WTC11 (cell line): ENCODE measurements around the gene PITPNM2. TPM values are rescaled to one million over a fixed set of nuclear protein-coding genes. Genes with fewer than 3 reads are reported as not detected.

ENCODE experiments used
- ATAC-seq: fragments of 200-7000 bp; cut with Tn5 transposase; 2 replicates; pipeline ENCODE4 v1.10.0; 2021; ENCODE audit warnings: mild to moderate bottlenecking, moderate library complexity
- CTCF ChIA-PET: fragments of 300-600 bp; sonication (Branson Sonifier 250); formaldehyde crosslinking; loops from one replicate; lab custom pipeline; 2021; ENCODE audit warnings: antibody characterized with exemption; lab: Charles Lee
- POLR2A ChIA-PET: fragments of 350-600 bp; sonication (Branson Sonifier 250); formaldehyde crosslinking; loops from one replicate; lab custom pipeline; 2021; ENCODE audit warnings: antibody characterized with exemption; lab: Charles Lee
- DNase-seq: peaks from one replicate; pipeline ENCODE4 v3.0.0; 2021; ENCODE audit warnings: low spot score
- H3K27ac Mint-ChIP-seq: 2 replicates; pipeline ENCODE4 v1.8.0; 2021; ENCODE audit warnings: mixed read lengths
- H3K27me3 Mint-ChIP-seq: 2 replicates; pipeline ENCODE4 v1.8.0; 2021; ENCODE audit warnings: low read depth, mild to moderate bottlenecking, moderate library complexity, mixed read lengths
- H3K36me3 Mint-ChIP-seq: 2 replicates; pipeline ENCODE4 v1.8.0; 2021; ENCODE audit warnings: mixed read lengths
- H3K4me1 Mint-ChIP-seq: 2 replicates; pipeline ENCODE4 v1.8.0; 2022; ENCODE audit warnings: mixed read lengths
- H3K4me3 Mint-ChIP-seq: 2 replicates; pipeline ENCODE4 v1.8.0; 2021; ENCODE audit warnings: mild to moderate bottlenecking, moderate library complexity, mixed read lengths
- H3K9me3 Mint-ChIP-seq: 2 replicates; pipeline ENCODE4 v1.8.0; 2021; ENCODE audit warnings: mixed read lengths
- ATF1 ChIP-seq: sonication (generic); formaldehyde crosslinking; IDR thresholded peaks from 2 replicates; pipeline ENCODE4 v1.8.1; 2023; ENCODE audit warnings: mild to moderate bottlenecking, moderate library complexity, missing genetic modification reagents
- CREM ChIP-seq: sonication (generic); formaldehyde crosslinking; IDR thresholded peaks from 2 replicates; pipeline ENCODE4 v1.8.1; 2022; ENCODE audit warnings: mild to moderate bottlenecking, missing genetic modification reagents, moderate library complexity
- ELF4 ChIP-seq: sonication (generic); formaldehyde crosslinking; IDR thresholded peaks from 2 replicates; pipeline ENCODE4 v1.8.1; 2022; ENCODE audit warnings: low read depth, mild to moderate bottlenecking, moderate library complexity, missing genetic modification reagents
- KAT7 ChIP-seq: sonication (generic); formaldehyde crosslinking; IDR thresholded peaks from 2 replicates; pipeline ENCODE4 v1.8.1; 2023; ENCODE audit warnings: missing genetic modification reagents, mild to moderate bottlenecking, borderline replicate concordance
- NFYB ChIP-seq: sonication (generic); formaldehyde crosslinking; conservative IDR thresholded peaks from 2 replicates; pipeline ENCODE4 v1.8.0; 2022; ENCODE audit warnings: low read depth, missing genetic modification reagents
- NR1H2 ChIP-seq: sonication (generic); formaldehyde crosslinking; IDR thresholded peaks from 2 replicates; pipeline ENCODE4 v1.9.0; 2021; ENCODE audit warnings: mild to moderate bottlenecking, moderate library complexity, missing genetic modification reagents
- SOX15 ChIP-seq: fragments of 250-450 bp; sonication (Bioruptor Pico); IDR thresholded peaks from 2 replicates; pipeline ENCODE4 v1.9.0; 2021; ENCODE audit warnings: mild to moderate bottlenecking
- TEAD1 ChIP-seq: sonication (generic); formaldehyde crosslinking; IDR thresholded peaks from 2 replicates; pipeline ENCODE4 v1.8.0; 2022; ENCODE audit warnings: mild to moderate bottlenecking, missing genetic modification reagents
- ZNF219 ChIP-seq: sonication (generic); formaldehyde crosslinking; IDR thresholded peaks from 2 replicates; pipeline ENCODE4 v1.8.0; 2023; ENCODE audit warnings: missing genetic modification reagents, mild to moderate bottlenecking, borderline replicate concordance
- ZNF671 ChIP-seq: fragments of 250-450 bp; sonication (Bioruptor Pico); IDR thresholded peaks from 2 replicates; pipeline ENCODE4 v1.8.0; 2021; ENCODE audit warnings: mild to moderate bottlenecking
- total RNA-seq: library from RNA; stranded (reverse); gene quantifications from 3 replicates; pipeline ENCODE4 v1.2.3, GENCODE V29; 2021
- TF ChIP-seq, protein P1 (sequence below): sonication (generic); formaldehyde crosslinking; IDR thresholded peaks from 2 replicates; pipeline ENCODE4 v1.8.1; 2022; ENCODE audit warnings: mild to moderate bottlenecking, missing genetic modification reagents, moderate library complexity, borderline replicate concordance
- TF ChIP-seq, protein P2 (sequence below): sonication (generic); formaldehyde crosslinking; IDR thresholded peaks from 2 replicates; pipeline ENCODE4 v1.8.0; 2022; ENCODE audit warnings: mild to moderate bottlenecking, missing genetic modification reagents
- TF ChIP-seq, protein P3 (sequence below): fragments of 250-450 bp; sonication (Bioruptor Pico); conservative IDR thresholded peaks from 2 replicates; pipeline ENCODE4 v1.9.0; 2021; ENCODE audit warnings: mild to moderate bottlenecking
- TF ChIP-seq, protein P4 (sequence below): fragments of 250-450 bp; sonication (Bioruptor Pico); IDR thresholded peaks from 2 replicates; pipeline ENCODE4 v1.9.0; 2021; ENCODE audit warnings: moderate library complexity, mild to moderate bottlenecking, inconsistent platforms, borderline replicate concordance
- TF ChIP-seq, protein P5 (sequence below): sonication (generic); formaldehyde crosslinking; IDR thresholded peaks from 2 replicates; pipeline ENCODE4 v1.8.0; 2022; ENCODE audit warnings: mild to moderate bottlenecking, missing genetic modification reagents
- TF ChIP-seq, protein P6 (sequence below): sonication (generic); formaldehyde crosslinking; IDR thresholded peaks from 2 replicates; pipeline ENCODE4 v1.8.1; 2022; ENCODE audit warnings: mild to moderate bottlenecking, moderate library complexity, missing genetic modification reagents
- TF ChIP-seq, protein P7 (sequence below): fragments of 250-450 bp; sonication (Bioruptor Pico); IDR thresholded peaks from 2 replicates; pipeline ENCODE4 v2.1.2; 2022; ENCODE audit warnings: mild to moderate bottlenecking, moderate library complexity
- TF ChIP-seq, protein P8 (sequence below): sonication (generic); formaldehyde crosslinking; IDR thresholded peaks from 2 replicates; pipeline ENCODE4 v1.8.1; 2023; ENCODE audit warnings: mild to moderate bottlenecking, missing genetic modification reagents

The PITPNM2 gene
- total RNA-seq, 1 experiment from 2014 or later: 8.2 TPM

DNA sequence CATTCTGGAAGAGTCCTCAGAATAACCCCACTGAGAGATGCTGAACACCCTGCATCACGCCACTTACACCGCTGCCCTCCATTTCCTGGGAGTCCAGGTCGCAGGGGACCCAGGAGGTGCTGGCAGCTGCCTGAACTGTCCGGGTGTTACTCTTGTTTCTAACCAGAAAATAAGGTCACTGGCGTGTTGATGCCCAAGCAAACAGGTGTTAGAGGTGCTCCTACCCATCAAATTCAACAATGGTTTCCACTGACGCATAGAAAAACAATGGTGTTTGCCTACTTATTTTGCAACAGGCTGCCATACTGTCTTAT lies 23.8 kb downstream of the PITPNM2 start:
- DNase-seq: no peak

DNA sequence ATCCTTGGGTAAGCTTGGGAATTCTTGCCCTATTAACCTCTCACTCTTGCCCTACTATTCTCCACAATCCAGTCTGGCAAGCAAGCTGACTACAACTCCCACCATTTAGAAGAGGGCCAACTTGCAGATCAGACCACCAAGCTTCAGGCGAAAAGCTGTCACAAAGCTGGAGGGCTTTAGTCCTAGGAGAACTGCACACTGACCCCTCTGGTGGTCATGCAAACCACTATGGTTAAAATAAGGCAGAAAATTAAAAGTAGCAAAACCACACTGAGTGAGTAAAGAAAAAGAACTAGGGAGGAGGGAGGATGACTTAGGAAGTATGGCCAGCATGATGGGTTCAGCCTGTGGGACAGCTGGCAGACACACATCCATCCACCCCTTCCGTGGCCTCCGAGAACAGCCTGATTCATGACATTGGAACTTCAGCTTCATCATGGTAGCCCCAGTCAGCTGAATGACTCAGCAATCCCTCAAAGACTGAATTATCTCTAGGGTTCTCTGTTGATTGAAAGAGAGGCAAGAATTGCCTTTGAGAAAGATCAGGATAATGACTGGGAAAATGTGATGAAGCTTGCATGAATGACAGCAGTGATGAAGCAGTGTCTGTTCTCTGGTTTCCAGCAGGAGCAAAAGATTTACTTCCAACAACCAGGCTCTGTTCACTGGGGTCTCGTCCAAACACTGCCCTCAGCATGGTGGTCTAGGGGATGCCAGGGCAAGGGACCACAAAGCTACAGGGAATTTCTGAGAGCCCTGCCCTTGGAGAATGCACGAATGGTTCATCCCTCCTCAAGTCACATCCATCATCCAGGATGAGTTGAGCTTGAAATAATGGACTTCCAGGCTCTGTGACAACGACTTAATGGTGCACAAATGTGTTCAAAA lies 24.4 kb downstream of the PITPNM2 start:
- H3K9me3 Mint-ChIP-seq: no peaks in the 10 kb centered on the region
- no peak overlapping the region for H3K4me3 Mint-ChIP-seq
- TF ChIP-seq, protein P1, sequence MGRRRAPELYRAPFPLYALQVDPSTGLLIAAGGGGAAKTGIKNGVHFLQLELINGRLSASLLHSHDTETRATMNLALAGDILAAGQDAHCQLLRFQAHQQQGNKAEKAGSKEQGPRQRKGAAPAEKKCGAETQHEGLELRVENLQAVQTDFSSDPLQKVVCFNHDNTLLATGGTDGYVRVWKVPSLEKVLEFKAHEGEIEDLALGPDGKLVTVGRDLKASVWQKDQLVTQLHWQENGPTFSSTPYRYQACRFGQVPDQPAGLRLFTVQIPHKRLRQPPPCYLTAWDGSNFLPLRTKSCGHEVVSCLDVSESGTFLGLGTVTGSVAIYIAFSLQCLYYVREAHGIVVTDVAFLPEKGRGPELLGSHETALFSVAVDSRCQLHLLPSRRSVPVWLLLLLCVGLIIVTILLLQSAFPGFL (CRISPR knock-in tag): no peak
- no peak for TF ChIP-seq KAT7 (CRISPR knock-in tag)
- TF ChIP-seq, protein P2, sequence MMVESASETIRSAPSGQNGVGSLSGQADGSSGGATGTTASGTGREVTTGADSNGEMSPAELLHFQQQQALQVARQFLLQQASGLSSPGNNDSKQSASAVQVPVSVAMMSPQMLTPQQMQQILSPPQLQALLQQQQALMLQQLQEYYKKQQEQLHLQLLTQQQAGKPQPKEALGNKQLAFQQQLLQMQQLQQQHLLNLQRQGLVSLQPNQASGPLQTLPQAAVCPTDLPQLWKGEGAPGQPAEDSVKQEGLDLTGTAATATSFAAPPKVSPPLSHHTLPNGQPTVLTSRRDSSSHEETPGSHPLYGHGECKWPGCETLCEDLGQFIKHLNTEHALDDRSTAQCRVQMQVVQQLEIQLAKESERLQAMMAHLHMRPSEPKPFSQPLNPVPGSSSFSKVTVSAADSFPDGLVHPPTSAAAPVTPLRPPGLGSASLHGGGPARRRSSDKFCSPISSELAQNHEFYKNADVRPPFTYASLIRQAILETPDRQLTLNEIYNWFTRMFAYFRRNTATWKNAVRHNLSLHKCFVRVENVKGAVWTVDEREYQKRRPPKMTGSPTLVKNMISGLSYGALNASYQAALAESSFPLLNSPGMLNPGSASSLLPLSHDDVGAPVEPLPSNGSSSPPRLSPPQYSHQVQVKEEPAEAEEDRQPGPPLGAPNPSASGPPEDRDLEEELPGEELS (CRISPR knock-in tag): no peak
- TF ChIP-seq ATF1 (CRISPR knock-in tag): no peak
- TF ChIP-seq, all 79 proteins: peak for 0
- Mint-ChIP-seq H3K27ac (peak overlapping the region; percentile 13; the same call in 1 of the 2 replicates), H3K4me1 (peaks cover 7% of the 10 kb centered on the region), H3K27me3 (no peaks in the 10 kb centered on the region), H3K36me3 (no peaks in the 10 kb centered on the region)
- ATAC-seq (no peak), DNase-seq (no peak)
- ChIA-PET POLR2A (no interaction called here), CTCF (interaction anchor here (0.9 to 1.8 kb wide), 5 partner anchors 8 to 112 kb away, joined by 3 to 5 read pairs (median 3); no protein-coding TSS in a partner anchor)

More for the DNA sequence above, 23.8 kb downstream of the PITPNM2 start:
- Mint-ChIP-seq H3K9me3 (no peaks in the 10 kb centered on the region), H3K27me3 (no peaks in the 10 kb centered on the region), H3K4me1 (peaks cover 7% of the 10 kb centered on the region), H3K36me3 (no peaks in the 10 kb centered on the region), H3K27ac (no peak overlapping the region), H3K4me3 (no peak overlapping the region)
- no peak for ATAC-seq
- POLR2A ChIA-PET: no interaction called here
- TF ChIP-seq, protein P3, sequence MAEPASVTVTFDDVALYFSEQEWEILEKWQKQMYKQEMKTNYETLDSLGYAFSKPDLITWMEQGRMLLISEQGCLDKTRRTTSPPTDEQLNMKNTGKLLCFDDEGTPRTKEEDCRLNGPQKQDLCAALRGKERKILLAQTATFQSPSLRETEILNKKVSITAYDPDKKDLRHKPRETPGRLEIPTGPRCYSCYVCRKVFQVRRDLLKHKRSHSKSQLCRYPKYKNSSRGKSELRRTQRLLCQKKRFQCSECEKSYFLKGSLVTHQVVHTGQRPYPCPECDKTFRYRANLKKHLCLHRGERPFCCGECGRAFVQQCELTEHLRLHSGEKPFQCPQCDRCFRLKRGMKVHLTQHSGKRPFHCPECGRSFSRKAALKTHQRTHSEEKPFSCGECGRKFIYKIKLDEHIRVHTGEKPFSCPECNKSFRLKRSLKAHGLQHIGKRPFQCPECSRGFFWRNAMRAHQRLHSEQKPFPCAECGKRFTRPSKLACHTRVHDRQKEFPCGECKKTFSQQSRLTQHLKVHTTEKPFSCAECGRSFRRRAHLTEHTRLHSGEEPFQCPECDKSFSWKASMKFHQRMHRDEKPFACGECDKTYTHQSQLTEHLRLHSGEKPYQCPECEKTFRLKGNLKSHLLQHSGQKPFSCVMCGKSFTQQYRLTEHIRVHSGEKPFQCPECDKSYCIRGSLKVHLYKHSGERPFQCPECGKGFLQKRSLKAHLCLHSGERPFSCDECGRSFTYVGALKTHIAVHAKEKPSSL (CRISPR knock-in tag): no peak
- CTCF ChIA-PET: interaction anchor here (1.8 kb wide), 1 partner anchor 20 kb away, joined by 5 read pairs; no protein-coding TSS in a partner anchor

DNA sequence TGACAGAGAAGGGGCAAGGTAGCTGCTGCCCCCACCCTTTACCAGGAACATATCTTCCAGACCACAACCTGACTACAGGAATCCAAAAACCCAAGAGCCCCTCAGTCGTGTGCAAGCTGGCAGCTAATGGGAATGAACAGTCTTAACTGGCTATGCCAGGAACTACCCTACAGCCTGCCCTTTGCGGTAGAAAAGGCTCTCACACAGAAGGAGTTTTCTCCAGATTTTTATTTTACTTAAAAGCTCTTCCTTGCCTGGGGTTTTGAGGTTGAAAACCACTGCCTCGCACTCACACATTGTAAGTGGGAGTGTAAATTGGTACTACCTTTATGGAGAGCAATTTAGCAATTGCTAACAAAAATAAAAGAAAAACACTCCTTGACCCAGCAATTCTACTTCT lies 28.3 kb downstream of the PITPNM2 start:
- no peak for ATAC-seq
- TF ChIP-seq CREM (no peak), NR1H2 (CRISPR knock-in tag) (no peak), SOX15 (CRISPR knock-in tag) (no peak), NFYB (no peak), ZNF219 (no peak), ELF4 (CRISPR knock-in tag) (no peak), ZNF671 (CRISPR knock-in tag) (no peak), TEAD1 (CRISPR knock-in tag) (no peak)
- TF ChIP-seq, protein P4, sequence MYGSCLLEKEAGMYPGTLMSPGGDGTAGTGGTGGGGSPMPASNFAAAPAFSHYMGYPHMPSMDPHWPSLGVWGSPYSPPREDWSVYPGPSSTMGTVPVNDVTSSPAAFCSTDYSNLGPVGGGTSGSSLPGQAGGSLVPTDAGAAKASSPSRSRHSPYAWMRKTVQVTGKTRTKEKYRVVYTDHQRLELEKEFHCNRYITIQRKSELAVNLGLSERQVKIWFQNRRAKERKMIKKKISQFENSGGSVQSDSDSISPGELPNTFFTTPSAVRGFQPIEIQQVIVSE (CRISPR knock-in tag): no peak
- TF ChIP-seq, protein P5, sequence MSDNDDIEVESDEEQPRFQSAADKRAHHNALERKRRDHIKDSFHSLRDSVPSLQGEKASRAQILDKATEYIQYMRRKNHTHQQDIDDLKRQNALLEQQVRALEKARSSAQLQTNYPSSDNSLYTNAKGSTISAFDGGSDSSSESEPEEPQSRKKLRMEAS (CRISPR knock-in tag): no peak
- TF ChIP-seq, protein P6, sequence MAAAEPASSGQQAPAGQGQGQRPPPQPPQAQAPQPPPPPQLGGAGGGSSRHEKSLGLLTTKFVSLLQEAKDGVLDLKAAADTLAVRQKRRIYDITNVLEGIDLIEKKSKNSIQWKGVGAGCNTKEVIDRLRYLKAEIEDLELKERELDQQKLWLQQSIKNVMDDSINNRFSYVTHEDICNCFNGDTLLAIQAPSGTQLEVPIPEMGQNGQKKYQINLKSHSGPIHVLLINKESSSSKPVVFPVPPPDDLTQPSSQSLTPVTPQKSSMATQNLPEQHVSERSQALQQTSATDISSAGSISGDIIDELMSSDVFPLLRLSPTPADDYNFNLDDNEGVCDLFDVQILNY (CRISPR knock-in tag): no peak
- TF ChIP-seq, protein P7, sequence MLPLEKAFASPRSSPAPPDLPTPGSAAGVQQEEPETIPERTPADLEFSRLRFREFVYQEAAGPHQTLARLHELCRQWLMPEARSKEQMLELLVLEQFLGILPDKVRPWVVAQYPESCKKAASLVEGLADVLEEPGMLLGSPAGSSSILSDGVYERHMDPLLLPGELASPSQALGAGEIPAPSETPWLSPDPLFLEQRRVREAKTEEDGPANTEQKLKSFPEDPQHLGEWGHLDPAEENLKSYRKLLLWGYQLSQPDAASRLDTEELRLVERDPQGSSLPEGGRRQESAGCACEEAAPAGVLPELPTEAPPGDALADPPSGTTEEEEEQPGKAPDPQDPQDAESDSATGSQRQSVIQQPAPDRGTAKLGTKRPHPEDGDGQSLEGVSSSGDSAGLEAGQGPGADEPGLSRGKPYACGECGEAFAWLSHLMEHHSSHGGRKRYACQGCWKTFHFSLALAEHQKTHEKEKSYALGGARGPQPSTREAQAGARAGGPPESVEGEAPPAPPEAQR (CRISPR knock-in tag): no peak
- TF ChIP-seq, protein P8, sequence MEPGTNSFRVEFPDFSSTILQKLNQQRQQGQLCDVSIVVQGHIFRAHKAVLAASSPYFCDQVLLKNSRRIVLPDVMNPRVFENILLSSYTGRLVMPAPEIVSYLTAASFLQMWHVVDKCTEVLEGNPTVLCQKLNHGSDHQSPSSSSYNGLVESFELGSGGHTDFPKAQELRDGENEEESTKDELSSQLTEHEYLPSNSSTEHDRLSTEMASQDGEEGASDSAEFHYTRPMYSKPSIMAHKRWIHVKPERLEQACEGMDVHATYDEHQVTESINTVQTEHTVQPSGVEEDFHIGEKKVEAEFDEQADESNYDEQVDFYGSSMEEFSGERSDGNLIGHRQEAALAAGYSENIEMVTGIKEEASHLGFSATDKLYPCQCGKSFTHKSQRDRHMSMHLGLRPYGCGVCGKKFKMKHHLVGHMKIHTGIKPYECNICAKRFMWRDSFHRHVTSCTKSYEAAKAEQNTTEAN: no peak

More for the DNA sequence above, 28.3 kb downstream of the PITPNM2 start:
- no peak for DNase-seq
- H3K9me3 Mint-ChIP-seq: no peaks in the 10 kb centered on the region
- H3K27ac Mint-ChIP-seq: no peak overlapping the region
- CTCF ChIA-PET: no interaction called here
- POLR2A ChIA-PET: no interaction called here
- peaks cover 8% of the 10 kb centered on the region; the same call in 1 of the 2 replicates for H3K4me1 Mint-ChIP-seq
- no peaks in the 10 kb centered on the region for H3K36me3 Mint-ChIP-seq
- no peaks in the 10 kb centered on the region for H3K27me3 Mint-ChIP-seq
- H3K4me3 Mint-ChIP-seq: no peak overlapping the region
